ENCODE data around the gene UBE4B. TPM values are rescaled to one million over a fixed set of nuclear protein-coding genes. Genes with fewer than 3 reads are reported as not detected.

The UBE4B gene
- total RNA-seq, 2 experiments from 2014 or later, result 30.9 to 38.4 TPM

- no peak for DNase-seq
- CTCF ChIA-PET, result interaction anchor here (0.7 to 1.8 kb wide), 3 partner anchors 15 to 55 kb away, joined by 3 to 4 read pairs (median 4); partner anchors contain the start of gene KIF1B
- POLR2A ChIA-PET, result no interaction called here
- H3K4me1 Mint-ChIP-seq, result peaks cover 2% of the 10 kb centered on the region
- H3K36me3 Mint-ChIP-seq (ENCODE audit: low read depth), result peaks cover 6% of the 10 kb centered on the region
- no peaks in the 10 kb centered on the region for H3K9me3 Mint-ChIP-seq
- H3K27me3 Mint-ChIP-seq, result no peaks in the 10 kb centered on the region
- H3K27ac Mint-ChIP-seq, result no peak overlapping the region
- no peak overlapping the region for H3K4me3 Mint-ChIP-seq
Measured at GRCh38 chr1:10155087-10155712, 122.4 kb downstream of the UBE4B start.

GRCh38 chr1:10160173-10160572 lies 127.4 kb downstream of the UBE4B start:
- Mint-ChIP-seq H3K27me3 (no peaks in the 10 kb centered on the region), H3K9me3 (no peaks in the 10 kb centered on the region), H3K36me3 (ENCODE audit: low read depth) (peaks cover 8% of the 10 kb centered on the region), H3K4me3 (no peak overlapping the region), H3K27ac (no peak overlapping the region), H3K4me1 (peaks cover 2% of the 10 kb centered on the region)
- ChIA-PET CTCF (interaction anchor here (0.6 to 1.7 kb wide), 3 partner anchors 9 to 1363 kb away, joined by 3 to 6 read pairs (median 4); no protein-coding TSS in a partner anchor), POLR2A (no interaction called here)
- no peak for DNase-seq

- no peaks in the 10 kb centered on the region for H3K27me3 Mint-ChIP-seq
- H3K27ac Mint-ChIP-seq, result no peak overlapping the region
- CTCF ChIA-PET, result interaction anchor here (0.6 to 1.7 kb wide), 2 partner anchors 8 to 212 kb away, joined by 3 to 6 read pairs; no protein-coding TSS in a partner anchor
- H3K4me1 Mint-ChIP-seq, result peaks cover under 1% of the 10 kb centered on the region
- no peak for DNase-seq
- H3K9me3 Mint-ChIP-seq, result no peaks in the 10 kb centered on the region
- no peak overlapping the region for H3K4me3 Mint-ChIP-seq
- peaks cover 15% of the 10 kb centered on the region for H3K36me3 Mint-ChIP-seq (ENCODE audit: low read depth)
- POLR2A ChIA-PET, result no interaction called here
Measured at GRCh38 chr1:10160907-10161490, 128.2 kb downstream of the UBE4B start.

GRCh38 chr1:10161541-10162290 lies 129.0 kb downstream of the UBE4B start:
- CTCF ChIA-PET, result no interaction called here
- H3K4me3 Mint-ChIP-seq, result no peak overlapping the region
- H3K4me1 Mint-ChIP-seq, result no peaks in the 10 kb centered on the region
- no peaks in the 10 kb centered on the region for H3K9me3 Mint-ChIP-seq
- no peak overlapping the region for H3K27ac Mint-ChIP-seq
- no peak for DNase-seq
- no peaks in the 10 kb centered on the region for H3K27me3 Mint-ChIP-seq
- H3K36me3 Mint-ChIP-seq (ENCODE audit: low read depth), result peaks cover 19% of the 10 kb centered on the region
- POLR2A ChIA-PET, result no interaction called here

- Mint-ChIP-seq H3K4me1 (peaks cover 54% of the 10 kb centered on the region), H3K27ac (peak overlapping the region; percentile 94), H3K4me3 (no peak overlapping the region), H3K27me3 (no peaks in the 10 kb centered on the region), H3K36me3 (ENCODE audit: low read depth) (peaks cover 65% of the 10 kb centered on the region), H3K9me3 (peaks cover 3% of the 10 kb centered on the region)
- ChIA-PET POLR2A (no interaction called here), CTCF (interaction anchor here (1.3 to 2.7 kb wide), 3 partner anchors 9 to 41 kb away, joined by 3 to 6 read pairs (median 6); partner anchors contain the start of gene KIF1B)
- DNase-seq, result no peak
Measured at GRCh38 chr1:10168912-10169514, 136.3 kb downstream of the UBE4B start.

- CTCF ChIA-PET, result interaction anchor here (1.0 to 2.7 kb wide), 5 partner anchors 10 to 260 kb away, joined by 3 to 6 read pairs (median 3); partner anchors contain the start of genes CENPS and KIF1B
- peaks cover 3% of the 10 kb centered on the region for H3K9me3 Mint-ChIP-seq
- peaks cover 66% of the 10 kb centered on the region for H3K36me3 Mint-ChIP-seq (ENCODE audit: low read depth)
- DNase-seq, result peak; percentile 48
- H3K4me1 Mint-ChIP-seq, result peaks cover 59% of the 10 kb centered on the region
- peak overlapping the region; percentile 94 for H3K27ac Mint-ChIP-seq
- H3K27me3 Mint-ChIP-seq, result no peaks in the 10 kb centered on the region
- POLR2A ChIA-PET, result interaction anchor here (0.6 to 0.9 kb wide), 3 partner anchors 17 to 1606 kb away, joined by 3 to 4 read pairs (median 3); no protein-coding TSS in a partner anchor
- peak overlapping the region; percentile 59 for H3K4me3 Mint-ChIP-seq
Measured at GRCh38 chr1:10170239-10170574, 137.4 kb downstream of the UBE4B start.

GRCh38 chr1:10171105-10171767 lies 138.5 kb downstream of the UBE4B start:
- ChIA-PET POLR2A (interaction anchor here (0.7 kb wide), 1 partner anchor 1607 kb away, joined by 3 read pairs; no protein-coding TSS in a partner anchor), CTCF (interaction anchor here (2.7 kb wide), 1 partner anchor 39 kb away, joined by 6 read pairs; the partner anchor contains the start of gene KIF1B)
- Mint-ChIP-seq H3K9me3 (peaks cover 6% of the 10 kb centered on the region), H3K4me1 (peaks cover 63% of the 10 kb centered on the region), H3K4me3 (peak overlapping the region; percentile 22), H3K36me3 (ENCODE audit: low read depth) (peaks cover 63% of the 10 kb centered on the region), H3K27me3 (no peaks in the 10 kb centered on the region), H3K27ac (peak overlapping the region; percentile 55)
- DNase-seq, result no peak

- Mint-ChIP-seq H3K9me3 (peaks cover 6% of the 10 kb centered on the region), H3K27ac (peak overlapping the region; percentile 55), H3K27me3 (no peaks in the 10 kb centered on the region), H3K36me3 (ENCODE audit: low read depth) (peaks cover 64% of the 10 kb centered on the region), H3K4me1 (peaks cover 63% of the 10 kb centered on the region), H3K4me3 (no peak overlapping the region)
- POLR2A ChIA-PET, result no interaction called here
- CTCF ChIA-PET, result interaction anchor here (0.8 to 1.1 kb wide), 3 partner anchors 38 to 258 kb away, joined by 3 to 5 read pairs (median 5); partner anchors contain the start of genes CENPS and KIF1B
- no peak for DNase-seq
Measured at GRCh38 chr1:10171995-10172669, 139.4 kb downstream of the UBE4B start.

- H3K9me3 Mint-ChIP-seq, result peaks cover 6% of the 10 kb centered on the region
- DNase-seq, result no peak
- no peaks in the 10 kb centered on the region for H3K27me3 Mint-ChIP-seq
- ChIA-PET CTCF (interaction anchor here (2.4 kb wide), 1 partner anchor 37 kb away, joined by 8 read pairs; the partner anchor contains the start of gene KIF1B), POLR2A (interaction anchor here (0.7 kb wide), 1 partner anchor 182 kb away, joined by 6 read pairs; no protein-coding TSS in a partner anchor)
- peaks cover 53% of the 10 kb centered on the region for H3K4me1 Mint-ChIP-seq
- peaks cover 55% of the 10 kb centered on the region for H3K36me3 Mint-ChIP-seq (ENCODE audit: low read depth)
- no peak overlapping the region for H3K4me3 Mint-ChIP-seq
- no peak overlapping the region for H3K27ac Mint-ChIP-seq
Measured at GRCh38 chr1:10173582-10173981, 140.8 kb downstream of the UBE4B start.

- DNase-seq, result no peak
- Mint-ChIP-seq H3K27ac (no peak overlapping the region), H3K36me3 (ENCODE audit: low read depth) (peaks cover 40% of the 10 kb centered on the region), H3K9me3 (peaks cover 3% of the 10 kb centered on the region), H3K4me3 (no peak overlapping the region), H3K27me3 (no peaks in the 10 kb centered on the region), H3K4me1 (peaks cover 13% of the 10 kb centered on the region)
- ChIA-PET CTCF (interaction anchor here (0.6 to 1.8 kb wide), 4 partner anchors 10 to 330 kb away, joined by 3 to 6 read pairs (median 3); partner anchors contain the start of gene KIF1B), POLR2A (no interaction called here)
Measured at GRCh38 chr1:10177876-10178275, 145.1 kb downstream of the UBE4B start.

- H3K4me1 Mint-ChIP-seq, result peaks cover 10% of the 10 kb centered on the region
- H3K9me3 Mint-ChIP-seq, result peaks cover 3% of the 10 kb centered on the region
- ChIA-PET POLR2A (no interaction called here), CTCF (interaction anchor here (1.8 kb wide), 1 partner anchor 32 kb away, joined by 6 read pairs; the partner anchor contains the start of gene KIF1B)
- no peaks in the 10 kb centered on the region for H3K27me3 Mint-ChIP-seq
- H3K4me3 Mint-ChIP-seq, result no peak overlapping the region
- no peak for DNase-seq
- no peak overlapping the region for H3K27ac Mint-ChIP-seq
- H3K36me3 Mint-ChIP-seq (ENCODE audit: low read depth), result peaks cover 33% of the 10 kb centered on the region
Measured at GRCh38 chr1:10178597-10179405, 146.0 kb downstream of the UBE4B start.
